HTERT RPE-1 (cell line): ENCODE measurements around the gene PELI1.

Experiments
- in situ Hi-C: fragments of 300-500 bp; cut with MboI; formaldehyde crosslinking; loops from 4 replicates; pipeline ENCODE4 v1.14.3; 2020; ENCODE audit warnings: low sequenced_read_pairs

The PELI1 gene

GRCh38 chr2:64144057-64145013 is at the start of gene PELI1:
Gene PELI1 (minus strand): TSS chr2:64144420. CDS start chr2:64108310, 36,110 bp downstream.
- in situ Hi-C loops: no loop called here

- in situ Hi-C loops: no loop called here
Measured at GRCh38 chr2:64193491-64193890, 49.3 kb upstream of the PELI1 start.

GRCh38 chr2:64192664-64193105 is 48.5 kb upstream of the PELI1 start:
- in situ Hi-C loops: no loop called here

GRCh38 chr2:64192125-64192479 is 47.9 kb upstream of the PELI1 start:
- in situ Hi-C loops: no loop called here

- in situ Hi-C loops: no loop called here
Measured at GRCh38 chr2:64189586-64189985, 45.4 kb upstream of the PELI1 start.

GRCh38 chr2:64189167-64189566 is 44.9 kb upstream of the PELI1 start:
- in situ Hi-C loops: no loop called here

- in situ Hi-C loops: no loop called here
Measured at GRCh38 chr2:64186699-64187605, 42.7 kb upstream of the PELI1 start.

- in situ Hi-C loops: no loop called here
Measured at GRCh38 chr2:64179582-64180321, 35.5 kb upstream of the PELI1 start.

- in situ Hi-C loops: no loop called here
Measured at GRCh38 chr2:64177315-64177714, 33.1 kb upstream of the PELI1 start.

- in situ Hi-C loops: no loop called here
Measured at GRCh38 chr2:64175419-64176197, 31.4 kb upstream of the PELI1 start.

GRCh38 chr2:64173156-64174135 is 29.2 kb upstream of the PELI1 start:
- in situ Hi-C loops: no loop called here

GRCh38 chr2:64168756-64169155 is 24.5 kb upstream of the PELI1 start:
- in situ Hi-C loops: no loop called here

GRCh38 chr2:64168201-64168600 is 24.0 kb upstream of the PELI1 start:
- in situ Hi-C loops: no loop called here

GRCh38 chr2:64166637-64167420 is 22.6 kb upstream of the PELI1 start:
- in situ Hi-C loops: no loop called here

GRCh38 chr2:64166212-64166611 is 22.0 kb upstream of the PELI1 start:
- in situ Hi-C loops: no loop called here

- in situ Hi-C loops: no loop called here
Measured at GRCh38 chr2:64165706-64166105, 21.5 kb upstream of the PELI1 start.

GRCh38 chr2:64164629-64165028 is 20.4 kb upstream of the PELI1 start:
- in situ Hi-C loops: no loop called here

- in situ Hi-C loops: no loop called here
Measured at GRCh38 chr2:64162516-64162915, 18.3 kb upstream of the PELI1 start.
